ENCODE data around the gene UTRN. TPM values are rescaled to one million over a fixed set of nuclear protein-coding genes. Genes with fewer than 3 reads are reported as not detected.

The UTRN gene
- polyA plus RNA-seq, 10 donors = 46.0 to 67.0 (median 58.9) TPM

DNA sequence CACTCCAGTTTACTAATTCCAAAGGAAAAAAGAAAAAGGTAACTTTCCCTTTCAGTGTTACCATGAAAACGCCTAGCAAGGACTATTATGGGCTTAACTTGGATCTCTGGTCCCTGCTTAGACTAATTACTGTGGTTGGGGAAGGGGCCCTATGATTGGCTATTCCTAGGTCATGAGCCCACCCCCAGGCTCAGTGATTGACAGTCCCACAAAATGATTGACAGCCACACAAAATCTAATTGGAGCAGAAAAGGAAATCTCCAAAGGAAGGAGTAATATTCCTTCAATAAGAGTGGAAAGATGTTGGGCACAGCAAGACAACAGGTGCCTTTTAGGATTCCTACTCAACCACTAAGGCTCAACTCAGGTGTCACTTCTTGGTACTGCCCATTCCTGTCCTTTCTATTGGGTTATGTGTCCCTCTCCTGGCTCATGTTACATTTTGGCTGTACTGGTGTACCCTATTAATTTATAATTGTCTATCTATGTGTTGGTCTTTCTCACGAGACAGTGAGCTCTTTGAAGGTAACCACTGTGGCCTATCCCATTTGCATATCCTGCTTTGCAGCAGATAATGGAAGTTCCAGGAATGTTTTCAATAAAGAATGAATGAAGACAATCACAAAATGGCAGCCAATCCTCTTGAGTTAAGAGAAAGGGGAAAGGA lies 5.5 kb upstream of the UTRN start:
- DNase-seq = no peak

DNA sequence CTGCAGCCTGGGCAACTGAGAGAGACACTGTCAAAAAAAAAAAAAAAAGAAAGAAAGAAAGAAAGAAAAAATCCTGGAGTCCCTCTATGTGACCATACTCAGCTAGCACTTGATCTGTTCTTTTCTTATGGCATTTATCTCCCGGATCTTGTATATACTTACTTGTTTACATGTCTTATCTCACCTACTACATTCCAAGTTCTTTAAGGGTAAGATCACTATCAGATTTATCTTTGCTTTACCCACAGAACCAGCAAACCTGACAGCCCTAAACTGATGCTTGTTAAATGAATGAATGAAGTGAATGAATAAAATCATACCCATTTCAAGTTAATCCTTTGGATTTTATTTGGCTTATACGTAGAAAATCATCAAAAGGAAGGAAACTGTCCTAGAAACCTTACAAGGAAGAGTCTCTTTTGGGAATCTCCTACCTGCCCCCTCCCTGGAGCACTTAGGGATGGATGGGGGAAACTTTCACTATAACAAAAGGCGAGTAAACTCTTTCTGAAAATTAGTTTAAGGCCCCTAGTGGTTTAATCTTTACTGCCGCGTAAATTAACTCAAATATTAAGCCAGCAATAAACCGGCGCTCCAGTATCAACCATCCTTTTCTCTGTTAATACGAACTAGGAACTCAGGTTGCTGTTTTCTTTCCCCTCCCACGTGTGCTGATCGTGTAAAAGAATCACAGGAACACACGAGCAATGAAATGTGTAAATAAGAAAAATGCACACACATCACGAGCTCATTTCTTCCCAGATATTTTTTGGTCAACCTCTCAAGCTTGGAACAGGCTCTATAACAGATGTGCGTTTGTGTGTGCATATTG lies 1.3 kb upstream of the UTRN start:
- peak in 1 of 3 donors; percentile 80 for DNase-seq

DNA sequence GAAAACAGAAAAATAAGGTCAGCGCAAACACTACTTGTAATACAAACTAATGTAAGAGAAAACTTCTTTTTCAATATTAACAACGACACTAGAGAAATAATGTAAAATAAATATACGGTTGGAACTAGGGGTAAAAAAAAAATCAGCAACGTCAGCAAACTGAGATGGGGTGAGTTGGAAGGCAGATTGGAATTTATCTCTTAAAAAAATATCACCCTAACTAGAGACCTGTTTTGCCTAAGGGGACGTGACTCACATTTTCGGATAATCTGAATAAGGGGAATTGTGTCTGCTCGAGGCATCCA lies 705 bp upstream of the UTRN start:
- no peak for DNase-seq

DNA sequence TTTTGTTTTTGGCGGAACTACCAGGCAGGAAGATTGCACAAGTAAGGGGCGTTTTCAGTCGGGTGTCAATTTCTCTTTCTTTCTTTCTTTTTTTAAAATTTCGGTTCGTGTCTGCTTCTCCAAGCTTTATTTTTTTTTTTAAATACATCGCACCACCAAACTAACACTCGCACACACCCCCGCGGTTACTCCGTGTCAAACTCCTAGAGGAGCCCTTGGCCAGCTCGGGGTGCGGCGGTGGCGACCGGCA lies 338 bp downstream of the UTRN start:
- DNase-seq = no peak

DNA sequence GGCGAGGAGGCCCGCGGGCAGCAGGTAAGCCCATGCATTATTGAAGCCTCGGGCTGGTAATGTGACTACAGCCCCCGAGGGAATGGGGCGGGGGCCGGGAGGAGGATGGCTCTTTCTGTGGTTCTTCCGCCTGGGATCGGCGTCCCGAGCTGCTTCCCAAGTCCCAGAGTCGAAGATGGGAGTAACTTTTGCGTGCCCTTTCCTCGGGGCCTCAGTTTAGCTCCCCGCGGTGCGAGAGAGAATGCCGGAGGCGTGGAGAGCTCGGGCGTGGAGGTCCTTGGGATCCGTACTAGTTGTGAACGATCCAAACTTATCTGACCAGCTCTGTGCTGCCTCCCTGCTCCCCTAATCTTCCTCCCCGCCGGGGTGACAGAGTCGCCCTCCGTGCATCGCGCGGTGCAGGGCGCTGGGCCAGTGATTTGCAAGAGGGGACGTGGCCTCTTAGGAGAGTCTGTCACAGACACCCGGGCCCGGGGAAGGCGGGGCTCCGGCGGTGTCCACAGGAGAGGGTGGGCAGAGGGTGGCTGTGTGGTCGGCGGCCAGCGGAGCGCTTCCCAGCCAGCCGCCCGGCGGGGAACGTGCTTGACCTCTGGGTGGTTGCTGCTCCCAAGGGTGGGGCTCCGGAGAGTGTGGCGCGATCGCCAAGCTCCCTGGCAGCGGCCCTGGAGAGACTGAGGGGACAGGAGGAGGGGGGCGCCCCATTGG lies 815 bp downstream of the UTRN start:
- DNase-seq = peak in 2 of 3 donors; percentile 58 to 89

DNA sequence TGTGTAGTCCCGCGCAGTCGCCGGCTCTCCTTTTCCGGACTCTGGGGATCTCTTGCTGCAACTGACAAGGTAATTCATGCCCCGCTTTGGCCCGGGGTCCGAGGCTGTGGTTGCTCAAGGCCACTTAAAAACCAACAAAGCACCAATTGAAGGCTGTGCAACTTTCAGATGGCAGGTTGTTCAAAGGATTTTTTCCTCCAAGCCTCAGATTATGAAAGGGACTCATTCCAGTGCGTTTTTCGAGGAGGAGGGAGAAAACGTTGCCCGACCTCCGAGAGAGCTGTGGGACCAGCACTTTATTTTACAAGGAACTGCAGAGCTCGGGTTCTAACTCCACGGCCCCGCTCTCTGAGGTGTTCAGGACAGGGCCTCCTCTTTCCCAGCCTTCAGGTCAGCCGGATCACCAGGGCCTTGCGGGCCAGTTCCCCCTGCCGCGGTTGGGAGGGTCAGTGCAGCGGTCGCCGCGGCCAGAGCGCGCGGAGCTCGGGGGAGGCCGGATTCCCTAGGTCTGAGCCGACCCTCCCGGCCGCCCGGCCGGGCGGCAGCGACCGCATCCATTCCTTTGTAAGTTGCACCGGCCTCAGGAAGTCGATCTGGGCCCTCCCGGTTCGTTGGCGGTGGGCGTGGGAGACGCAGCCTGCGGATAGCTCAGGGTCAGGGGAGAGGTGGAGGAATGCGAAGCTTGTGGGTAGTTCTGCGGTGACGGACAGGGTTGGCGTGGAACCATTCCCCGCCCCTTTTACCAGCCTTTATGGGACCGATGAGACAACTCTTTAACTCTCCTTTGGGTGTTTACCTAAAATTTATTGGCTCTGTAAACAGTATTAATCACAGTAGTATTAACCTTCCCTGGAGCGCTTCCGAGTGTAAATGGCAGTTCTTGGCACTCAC lies 1.6 kb downstream of the UTRN start:
- peak; percentile 63 to 86 (median 64) for DNase-seq

DNA sequence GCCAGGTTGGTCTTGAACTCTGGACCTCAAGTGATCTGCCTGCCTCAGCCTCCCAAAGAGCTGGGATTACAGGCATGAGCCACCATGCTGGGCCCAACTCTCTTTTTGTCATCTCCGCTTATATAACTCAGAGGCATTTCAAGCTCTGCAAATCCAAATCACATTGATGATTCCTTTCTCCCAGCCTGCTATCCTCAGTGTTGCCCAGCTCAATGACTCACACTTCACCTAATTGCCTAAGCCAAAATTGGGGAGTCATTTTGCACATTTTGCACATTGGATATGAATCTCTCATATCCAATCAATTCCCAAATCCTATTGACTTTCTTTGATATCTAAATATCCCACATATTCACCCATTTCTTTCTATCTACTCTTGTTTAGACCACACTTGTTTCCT lies 3.9 kb downstream of the UTRN start:
- DNase-seq = no peak

DNA sequence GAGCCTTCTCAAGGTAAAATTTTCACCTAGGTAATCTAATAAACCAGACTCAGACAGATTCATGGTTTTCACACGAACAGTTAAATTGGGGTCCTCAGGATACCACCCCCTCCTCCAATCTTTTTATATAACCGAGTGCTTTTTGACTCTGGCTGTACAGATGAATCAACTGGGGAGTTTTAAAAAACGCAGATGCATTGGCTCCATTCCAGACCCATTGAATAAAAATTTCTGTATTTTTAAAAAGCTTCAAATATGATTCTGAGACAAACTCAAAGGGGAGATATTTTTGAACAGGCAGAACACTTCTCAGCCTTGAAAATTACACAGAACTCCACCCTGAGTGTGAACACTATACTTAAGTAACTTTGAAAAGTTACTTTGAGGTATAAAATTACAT lies 7.2 kb downstream of the UTRN start:
- peak in 1 of 3 donors; percentile 76 for DNase-seq

DNA sequence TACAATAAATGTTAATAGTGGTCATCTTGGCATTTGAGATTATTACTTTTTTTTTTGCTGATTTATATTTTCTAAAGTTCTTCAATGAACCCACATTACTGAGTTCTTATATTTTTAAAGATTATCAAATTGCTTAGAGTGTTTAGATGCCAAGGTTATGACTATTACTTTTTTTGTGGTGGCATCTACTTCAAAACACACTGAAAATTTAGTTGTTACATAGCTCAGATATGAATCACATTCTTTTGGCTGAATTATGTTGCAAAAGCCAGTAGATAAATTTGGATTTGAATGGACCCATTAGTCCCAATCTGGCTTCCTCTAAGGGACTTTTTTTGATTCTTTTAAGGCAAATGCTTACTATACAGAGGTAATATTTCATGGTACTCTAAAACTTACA lies 8.9 kb downstream of the UTRN start:
- DNase-seq = peak in 1 of 3 donors; percentile 80

DNA sequence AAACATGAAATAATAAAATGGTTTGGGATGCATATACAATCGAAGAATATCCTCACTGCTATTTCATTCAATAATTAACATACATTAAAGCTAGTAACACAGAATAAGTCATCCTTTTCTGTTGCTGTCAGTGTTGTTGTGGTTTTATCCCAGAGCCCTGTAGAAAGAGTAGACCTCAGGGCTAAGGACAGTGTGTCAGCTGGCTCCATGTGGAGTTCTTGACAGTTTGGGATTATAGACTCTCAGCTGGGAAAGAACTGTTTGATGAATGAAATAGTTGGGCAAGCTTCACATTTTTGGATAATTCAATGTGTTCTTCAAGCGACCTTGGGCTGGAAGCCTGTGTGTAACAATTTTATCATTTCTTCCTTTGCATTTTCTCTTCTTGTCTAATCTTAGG lies 10.1 kb downstream of the UTRN start:
- no peak for DNase-seq

DNA sequence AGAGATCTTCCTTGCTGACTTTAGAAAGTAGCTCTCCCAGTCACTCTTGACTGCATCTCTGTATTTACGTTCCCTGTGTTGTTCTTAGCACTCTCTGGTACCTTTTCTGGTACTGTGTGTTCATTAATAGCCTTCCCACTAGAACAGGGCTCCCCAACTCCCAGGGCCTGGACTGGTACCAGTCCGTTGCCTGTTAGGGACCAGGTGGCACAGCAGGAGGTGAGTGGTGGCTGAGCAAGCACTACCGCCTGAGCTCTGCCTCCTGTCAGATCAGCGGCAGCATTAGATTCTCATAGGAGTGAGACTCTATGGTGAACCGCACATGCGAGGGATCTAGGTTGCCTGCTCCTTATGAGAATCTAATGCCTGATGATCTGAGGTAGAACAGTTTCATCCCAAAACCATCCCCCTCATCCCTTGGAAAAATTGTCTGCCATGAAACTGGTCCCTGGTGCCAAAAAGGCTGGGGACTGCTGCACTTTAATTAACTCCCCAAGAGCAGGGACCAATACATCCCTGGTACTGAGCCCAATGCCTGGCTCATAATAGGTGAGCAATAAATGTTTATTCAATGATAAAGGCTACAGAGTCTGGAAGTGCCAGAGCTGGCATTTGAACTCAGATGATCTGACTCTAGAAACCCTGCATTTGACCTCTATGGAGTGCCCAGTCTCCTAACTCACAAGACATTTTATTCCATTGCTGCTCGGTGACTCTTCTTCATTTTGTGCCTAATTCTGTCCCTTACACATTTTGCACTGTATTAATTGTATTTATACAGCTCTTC lies 11.0 kb downstream of the UTRN start:
- no peak for DNase-seq

DNA sequence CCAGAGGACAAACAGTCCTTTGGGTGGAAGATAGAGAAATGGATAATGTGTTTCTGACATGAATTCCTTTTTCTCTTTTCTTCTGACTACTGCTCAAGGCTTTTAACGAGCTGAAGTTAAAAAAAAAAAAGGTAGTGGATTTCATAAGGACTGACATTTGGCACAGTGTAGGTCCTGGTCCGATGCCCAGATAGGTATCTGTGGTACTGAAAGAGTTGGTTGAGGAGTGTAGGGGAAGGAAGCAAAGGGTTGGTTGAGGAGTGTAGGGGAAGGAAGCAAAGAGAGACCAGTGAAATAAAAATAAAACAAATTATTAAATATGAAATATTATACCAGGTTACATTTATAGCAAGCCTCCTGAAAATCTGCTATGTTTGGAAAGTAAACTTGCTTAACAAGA lies 11.8 kb downstream of the UTRN start:
- no peak for DNase-seq

DNA sequence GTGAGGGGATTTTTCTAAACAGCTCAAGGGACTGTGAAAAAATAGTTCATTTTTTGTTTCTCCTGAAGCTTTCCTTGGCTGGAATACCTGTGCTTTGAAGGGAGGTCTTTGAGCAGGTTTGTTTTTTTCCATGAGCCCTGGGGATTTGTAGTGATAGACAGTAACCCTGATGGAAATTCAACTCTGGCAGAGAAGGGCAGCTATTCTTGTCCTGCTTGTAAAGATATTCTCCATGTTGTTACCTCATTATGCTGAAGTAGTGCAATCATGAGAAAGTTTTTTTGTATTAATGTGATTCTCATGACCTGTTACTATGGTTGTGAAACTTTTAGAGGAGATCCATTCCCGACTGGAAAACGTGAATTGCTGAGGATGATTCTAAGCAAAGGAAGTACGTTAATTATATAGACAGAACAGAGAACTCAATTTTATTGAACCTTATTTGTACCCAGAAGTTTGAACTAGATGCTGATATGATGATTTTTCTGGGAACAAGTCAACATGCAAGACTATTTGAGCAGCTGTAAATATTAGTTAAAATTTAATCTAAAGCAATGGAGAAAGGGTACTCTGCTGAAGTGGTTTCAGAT lies 12.5 kb downstream of the UTRN start:
- peak in 1 of 3 donors; percentile 70 for DNase-seq

DNA sequence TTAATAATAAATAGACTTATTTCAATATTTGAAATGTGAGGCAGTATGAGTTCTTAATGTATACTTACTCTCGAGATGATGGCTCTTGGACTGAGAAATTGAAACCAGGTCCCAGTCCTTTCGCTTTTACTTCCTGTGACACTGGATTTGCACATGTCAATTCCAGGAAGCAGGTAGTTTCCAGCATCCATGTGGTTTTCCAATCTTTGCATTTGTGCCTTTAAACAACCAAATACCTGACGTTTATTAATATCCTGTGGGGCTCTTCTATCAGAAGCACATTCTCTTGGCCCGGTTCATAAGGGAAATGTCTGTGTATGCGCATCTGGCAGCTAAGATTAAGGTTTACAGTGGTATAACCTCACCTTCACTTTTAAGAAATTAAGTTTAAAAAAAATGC lies 13.1 kb downstream of the UTRN start:
- peak in 1 of 3 donors; percentile 46 for DNase-seq

DNA sequence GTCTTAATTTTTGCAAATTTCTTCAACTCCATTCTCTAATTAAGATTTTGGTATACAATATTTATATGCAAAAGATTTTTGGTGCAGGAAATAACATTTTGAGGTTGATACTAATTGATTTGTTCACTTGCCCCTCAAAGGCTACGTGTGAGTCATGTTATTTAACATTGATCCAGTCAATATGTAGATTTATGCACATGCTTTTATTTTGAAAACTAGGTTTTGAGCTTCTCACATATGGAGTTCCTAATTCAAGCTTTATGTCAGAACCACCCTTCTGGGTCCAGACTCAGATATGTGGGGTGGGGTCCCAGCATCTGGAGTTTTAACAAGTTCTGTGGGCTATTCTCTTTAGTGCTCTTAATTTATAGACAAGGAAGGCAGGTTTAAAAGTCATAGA lies 13.8 kb downstream of the UTRN start:
- DNase-seq = no peak

DNA sequence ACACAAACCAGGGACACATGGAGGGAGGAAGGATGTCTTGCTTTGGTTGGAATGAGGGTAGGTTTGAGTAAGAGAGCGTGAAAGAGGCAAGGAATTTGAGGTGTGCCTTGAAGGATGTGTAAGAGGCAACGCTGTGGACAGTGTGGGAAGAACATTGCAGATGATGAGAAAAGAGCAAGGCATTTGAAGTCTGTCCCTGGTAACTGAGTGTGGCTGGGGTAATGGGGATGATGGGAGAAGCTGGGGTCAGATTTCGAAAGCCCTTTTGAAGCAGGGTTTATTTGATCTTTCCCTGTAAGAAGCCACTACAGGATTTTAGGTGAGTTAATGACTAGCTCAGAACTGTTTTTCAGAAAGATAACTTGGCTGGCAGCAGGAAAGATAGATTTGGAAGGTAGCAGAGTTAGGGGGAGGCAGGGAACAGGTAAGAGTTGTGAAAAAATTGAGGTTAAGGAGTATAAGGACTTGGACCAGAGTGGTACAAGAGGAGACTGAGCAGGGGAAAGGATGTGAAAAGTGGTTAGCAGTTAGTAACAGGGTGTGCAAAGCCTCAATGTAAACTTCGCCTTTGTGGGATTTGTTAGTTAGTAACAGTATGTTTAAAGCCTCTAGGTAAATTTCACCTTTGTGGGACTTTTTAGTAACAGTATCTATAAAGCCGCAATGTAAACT lies 17.7 kb downstream of the UTRN start:
- no peak for DNase-seq

DNA sequence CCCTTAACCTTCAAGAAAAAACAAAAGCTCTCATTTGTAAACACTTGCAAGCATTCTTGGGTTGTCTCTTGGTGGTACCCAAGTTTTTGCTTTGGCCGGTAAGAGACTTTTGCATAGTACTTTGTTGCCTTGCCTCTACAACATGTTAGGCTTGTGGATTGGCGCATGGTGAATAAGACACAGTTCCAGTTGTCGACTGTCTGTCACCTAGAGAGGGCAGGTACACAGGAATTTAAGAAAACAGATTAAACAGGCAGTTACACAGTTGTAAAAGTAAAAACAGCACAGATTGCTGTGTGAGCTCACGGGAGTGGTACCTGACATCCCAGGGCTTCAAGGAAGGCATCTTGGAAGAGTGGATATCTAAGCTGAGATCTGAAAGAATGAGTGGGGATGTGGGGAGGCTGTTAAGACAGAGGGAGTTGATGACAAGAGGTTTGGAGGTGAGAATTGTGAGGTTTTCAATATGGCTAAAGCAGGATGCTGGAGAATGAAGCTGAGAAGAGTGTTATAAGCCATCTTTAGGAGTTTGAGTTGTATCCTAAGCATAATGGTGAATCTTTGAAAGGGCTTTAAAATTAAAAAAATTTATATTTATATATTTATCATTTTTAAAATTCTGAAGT lies 19.2 kb downstream of the UTRN start:
- no peak for DNase-seq

DNA sequence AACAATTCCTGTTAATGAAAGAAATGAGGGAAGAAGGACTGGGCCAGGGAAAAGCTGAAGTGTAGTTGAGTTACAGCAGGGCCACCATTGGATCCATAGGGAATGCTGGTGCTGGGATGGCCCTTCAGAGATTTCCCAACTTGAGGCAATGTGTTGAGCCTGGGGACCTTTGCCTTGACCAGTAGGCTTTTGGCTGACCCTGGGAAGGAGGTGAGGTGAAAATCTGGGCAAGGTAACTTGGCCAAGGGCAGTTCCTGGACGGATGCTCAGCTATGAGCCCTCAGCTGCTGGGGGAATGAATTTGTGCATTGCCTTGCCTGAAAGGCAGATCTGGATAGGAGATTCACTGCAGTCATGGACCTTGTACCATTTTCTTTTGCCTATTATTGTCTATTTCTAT lies 20.4 kb downstream of the UTRN start:
- DNase-seq = no peak

DNA sequence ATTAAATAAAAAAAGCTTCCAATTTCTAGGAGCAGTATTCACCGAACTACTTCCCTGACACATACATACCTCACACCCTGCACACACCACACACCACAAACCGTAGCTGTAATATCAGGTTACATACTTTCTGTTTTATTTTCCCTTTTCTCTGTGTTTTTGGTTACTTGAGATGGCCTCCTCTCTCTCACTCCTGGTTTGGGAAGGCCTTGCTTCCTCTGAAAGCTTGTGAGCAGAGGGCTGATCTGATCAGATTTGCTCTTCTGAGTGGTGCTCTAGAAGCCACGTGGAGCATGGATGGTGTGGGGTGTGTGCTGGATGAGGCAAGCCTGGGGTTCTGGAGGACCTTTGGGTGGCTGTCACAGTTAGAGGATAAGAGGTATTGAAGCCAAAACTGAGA lies 20.9 kb downstream of the UTRN start:
- DNase-seq = no peak

DNA sequence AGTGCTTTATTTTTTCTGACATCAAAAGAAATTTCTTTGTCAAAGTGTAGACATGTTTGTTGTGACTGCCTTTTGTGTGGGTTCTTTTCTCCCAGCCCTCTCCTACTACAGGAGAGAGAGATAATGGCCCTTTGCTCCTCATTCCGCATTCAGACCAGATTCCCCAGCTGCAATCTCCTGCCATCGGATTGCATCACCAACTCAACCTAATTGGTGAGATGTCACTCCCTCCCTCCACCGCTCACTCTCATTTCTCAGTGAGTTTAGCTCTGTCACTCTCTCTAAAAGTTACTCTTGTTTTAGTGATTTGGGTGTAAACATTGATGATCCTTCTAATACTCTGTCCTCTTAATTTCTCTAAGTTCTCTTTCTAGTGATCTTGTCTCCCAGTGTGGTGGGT lies 22.7 kb downstream of the UTRN start:
- no peak for DNase-seq

All from muscle of back (tissue), 11 donors.